Stomach (tissue), 9 donors: Measurements from ENCODE around the gene CLSTN2. TPM values are rescaled to one million over a fixed set of nuclear protein-coding genes. Genes with fewer than 3 reads are reported as not detected.

Experiments used
- DNase-seq, 2 donors: peaks; one replicate each; pipeline versions ENCODE4 v3.0.0 to v3.0.0-alpha.2; 2013 to 2019
- H3K27ac ChIP-seq, 5 donors: fragments of 200-600 bp in 4 of 5; sonication (generic) in 4 of 5; one replicate each; pipeline ENCODE4 v1.5.1; 2013 to 2019; ENCODE audit warnings: mild to moderate bottlenecking in 1 of 5, moderate library complexity in 1 of 5
- H3K27me3 ChIP-seq, 3 donors: fragments of 200-600 bp; sonication (generic); one replicate each; pipeline ENCODE4 v1.5.1; 2017 to 2019; ENCODE audit warnings: mixed run types in 1 of 3
- H3K36me3 ChIP-seq, 4 donors: fragments of 200-600 bp; sonication (generic); 1 replicate in 3 of 4; 2 replicates in 1 of 4; pipeline ENCODE4 v1.5.1; 2016 to 2019
- H3K4me1 ChIP-seq, 4 donors: fragments of 200-600 bp; sonication (generic); one replicate each; pipeline ENCODE4 v1.5.1; 2016 to 2019
- H3K4me3 ChIP-seq, 4 donors: fragments of 200-600 bp; sonication (generic) in 3 of 4; one replicate each; pipeline ENCODE4 v1.5.1; 2016 to 2019; ENCODE audit warnings: mild to moderate bottlenecking in 1 of 4
- H3K9me3 ChIP-seq, 4 donors: fragments of 200-600 bp; sonication (generic); one replicate each; pipeline ENCODE4 v1.5.1; 2016 to 2019
- CTCF ChIP-seq, 7 experiments: fragments of 450-650 bp in 4 of 7; fragments of 200-600 bp in 3 of 7; sonication (generic) in 3 of 7; IDR thresholded peaks; one replicate each; pipeline ENCODE4 v1.5.1; 2016 to 2019; ENCODE audit warnings: antibody characterized with exemption in 7 of 7, control low read depth in 2 of 7, mild to moderate bottlenecking in 1 of 7
- EP300 ChIP-seq: sonication (generic); formaldehyde crosslinking; IDR thresholded peaks from one replicate; pipeline ENCODE4 v1.6.1; 2017; ENCODE audit warnings: antibody characterized with exemption
- POLR2A ChIP-seq, 4 donors: fragments of 450-650 bp; IDR thresholded peaks; one replicate each; pipeline ENCODE4 v1.6.1; 2016; ENCODE audit warnings: antibody characterized with exemption in 4 of 4, control low read depth in 2 of 4, mild to moderate bottlenecking in 1 of 4, moderate library complexity in 1 of 4
- POLR2AphosphoS5 ChIP-seq, 3 donors: sonication (generic); formaldehyde crosslinking; IDR thresholded peaks; one replicate each; pipeline ENCODE4 v1.6.1; 2016; ENCODE audit warnings: antibody characterized with exemption in 3 of 3
- WGBS, 5 donors: extraction: QIAGEN DNeasy Blood & Tissue Kit in 3 of 5; methylation state at CpG; one replicate each; pipeline versions ENCODE4 v1.1.5 to v1.1.7; 2013 to 2018; 5-methylcytosine and 5-hydroxymethylcytosine counted together
- intact Hi-C: fragments of 100-400 bp; cut with DNase I; formaldehyde crosslinking; loops from one replicate; pipeline ENCODE4 v1.15.1; 2023; ENCODE audit warnings: low total_unique reads
- polyA plus RNA-seq, 3 donors: library from polyadenylated mRNA; stranded (reverse); fragments of 200-250 nt; gene quantifications; one replicate each; pipeline ENCODE4 v1.2.3, GENCODE V29; 2013
- total RNA-seq, 5 donors: library from RNA; depleted of rRNA; stranded (reverse); fragments of >200 nt; gene quantifications; one replicate each; pipeline versions ENCODE4 v1.1.0 to v1.2.3, GENCODE V29; 2014 to 2016
- donor health status: healthy with polysubstance abuse.
- donor health status: Bipolar disorder and iron deficiency.
- donor health status: healthy.

The CLSTN2 gene
- total and polyA plus RNA-seq, 8 donors: 0.10 to 5.4 (median 1.7) TPM

GRCh38 chr3:140096037-140096436, 161.1 kb downstream of the CLSTN2 start:
- Histone ChIP-seq H3K27ac (no peak overlapping the region), H3K4me3 (no peak overlapping the region), H3K4me1 (no peaks in the 10 kb centered on the region), H3K9me3 (no peaks in the 10 kb centered on the region), H3K36me3 (no peaks in the 10 kb centered on the region), H3K27me3 (no peaks in the 10 kb centered on the region)
- whole genome bisulfite sequencing, 5 donors: 63 to 75% (median 71%) methylated on average over 3 of the region's 3 CpGs
- intact Hi-C loops: no loop called here
- TF ChIP-seq EP300 (no peak), CTCF (IDR thresholded peaks at IDR 0.05) (no peak), POLR2AphosphoS5 (IDR thresholded peaks at IDR 0.05) (no peak), POLR2A (IDR thresholded peaks at IDR 0.05) (no peak)
- DNase-seq: no peak

- 75 to 90% (median 80%) methylated on average over 3 of the region's 3 CpGs for WGBS, 5 donors
- H3K4me3 ChIP-seq: no peak overlapping the region
Measured at GRCh38 chr3:140097874-140098635, 163.1 kb downstream of the CLSTN2 start.

GRCh38 chr3:140100479-140100878, 165.5 kb downstream of the CLSTN2 start:
- TF ChIP-seq POLR2AphosphoS5 (IDR thresholded peaks at IDR 0.05) (no peak), POLR2A (IDR thresholded peaks at IDR 0.05) (no peak), CTCF (IDR thresholded peaks at IDR 0.05) (no peak), EP300 (no peak)
- Histone ChIP-seq H3K9me3 (no peaks in the 10 kb centered on the region), H3K27ac (no peak overlapping the region), H3K36me3 (no peaks in the 10 kb centered on the region), H3K27me3 (no peaks in the 10 kb centered on the region), H3K4me1 (no peaks in the 10 kb centered on the region), H3K4me3 (no peak overlapping the region)
- WGBS, 5 donors: 92 to 98% (median 95%) methylated on average over 7 of the region's 7 CpGs
- DNase-seq: no peak
- intact Hi-C loops: no loop called here

More at GRCh38 chr3:140097874-140098635, 163.1 kb downstream of the CLSTN2 start:
- Histone ChIP-seq H3K27me3 (no peaks in the 10 kb centered on the region), H3K27ac (no peak overlapping the region), H3K9me3 (no peaks in the 10 kb centered on the region), H3K36me3 (no peaks in the 10 kb centered on the region), H3K4me1 (no peaks in the 10 kb centered on the region)
- no peak for TF ChIP-seq POLR2AphosphoS5 (IDR thresholded peaks at IDR 0.05)
- no peak for TF ChIP-seq EP300
- TF ChIP-seq CTCF (IDR thresholded peaks at IDR 0.05): no peak
- no peak for TF ChIP-seq POLR2A (IDR thresholded peaks at IDR 0.05)
- no peak for DNase-seq
- intact Hi-C loops: no loop called here

- H3K9me3 ChIP-seq: no peaks in the 10 kb centered on the region
- H3K36me3 ChIP-seq: no peaks in the 10 kb centered on the region
- no peak for TF ChIP-seq CTCF (IDR thresholded peaks at IDR 0.05)
- no peak for TF ChIP-seq POLR2A (IDR thresholded peaks at IDR 0.05)
- no peak for TF ChIP-seq POLR2AphosphoS5 (IDR thresholded peaks at IDR 0.05)
- no peak for TF ChIP-seq EP300
- no peaks in the 10 kb centered on the region for H3K4me1 ChIP-seq
- no peak overlapping the region for H3K27ac ChIP-seq
- H3K27me3 ChIP-seq: no peaks in the 10 kb centered on the region
- no peak overlapping the region for H3K4me3 ChIP-seq
- WGBS, 5 donors: 32 to 50% (median 36%) methylated on average over 1 of the region's 1 CpG
- no peak for DNase-seq
- intact Hi-C loops: no loop called here
Measured at GRCh38 chr3:140103166-140103565, 168.2 kb downstream of the CLSTN2 start.
